HepG2 (cell line): ENCODE data around the gene POU2F2. TPM values are rescaled to one million over a fixed set of nuclear protein-coding genes. Genes with fewer than 3 reads are reported as not detected.

Experiments used
- FOXA1 ChIP-seq, 2 experiments: fragments of 450-650 bp in 1 of 2; sonication (generic) in 1 of 2; formaldehyde crosslinking in 1 of 2; IDR thresholded peaks; 2 replicates each; pipeline versions ENCODE4 v1.4.0 to v1.6.1; 2016 to 2020; ENCODE audit warnings: missing genetic modification reagents in 1 of 2
- GZF1 ChIP-seq: sonication (generic); formaldehyde crosslinking; IDR thresholded peaks from 2 replicates; pipeline ENCODE4 v1.5.1; 2020; ENCODE audit warnings: mild to moderate bottlenecking, missing genetic modification reagents
- KAT7 ChIP-seq: IDR thresholded peaks from 2 replicates; pipeline ENCODE4 v1.6.1; 2018; ENCODE audit warnings: borderline replicate concordance, missing compliant biosample characterization
- MTA3 ChIP-seq: sonication (generic); formaldehyde crosslinking; IDR thresholded peaks from 2 replicates; pipeline ENCODE4 v1.4.0; 2020; ENCODE audit warnings: missing genetic modification reagents
- NBN ChIP-seq: fragments of 450-650 bp; conservative IDR thresholded peaks from 2 replicates; pipeline ENCODE4 v1.6.1; 2017
- NFKBIZ ChIP-seq: IDR thresholded peaks from 2 replicates; pipeline ENCODE4 v1.6.1; 2018; ENCODE audit warnings: missing genetic modification reagents, missing compliant biosample characterization
- PRDM4 ChIP-seq: sonication (generic); formaldehyde crosslinking; IDR thresholded peaks from 2 replicates; pipeline ENCODE4 v1.9.0; 2021; ENCODE audit warnings: missing genetic modification reagents, borderline replicate concordance
- RFX3 ChIP-seq: IDR thresholded peaks from 2 replicates; pipeline ENCODE4 v1.6.1; 2016; ENCODE audit warnings: missing biosample characterization, missing genetic modification reagents
- RNF2 ChIP-seq: fragments of 450-650 bp; conservative IDR thresholded peaks from 2 replicates; pipeline ENCODE4 v1.6.1; 2016; ENCODE audit warnings: low read depth
- SKI ChIP-seq: fragments of 450-650 bp; IDR thresholded peaks from one replicate; pipeline ENCODE4 v1.6.1; 2018; ENCODE audit warnings: mild to moderate bottlenecking; ENCODE audit not compliant: partially characterized antibody
- SOX13 ChIP-seq, 3 experiments: fragments of 450-650 bp in 1 of 3; sonication (generic) in 1 of 3; formaldehyde crosslinking in 1 of 3; IDR thresholded peaks in 2 of 3; conservative IDR thresholded peaks in 1 of 3; 2 replicates each; pipeline versions ENCODE4 v1.5.0 to v1.6.1; 2016 to 2020; ENCODE audit warnings: antibody characterized with exemption in 1 of 3, mild to moderate bottlenecking in 1 of 3, missing compliant biosample characterization in 1 of 3, missing genetic modification reagents in 1 of 3, moderate library complexity in 1 of 3
- TFE3 ChIP-seq: IDR thresholded peaks from 2 replicates; pipeline ENCODE4 v1.6.1; 2016
- ZFP41 ChIP-seq: sonication (generic); formaldehyde crosslinking; IDR thresholded peaks from 2 replicates; pipeline ENCODE4 v1.4.0; 2020; ENCODE audit warnings: mild to moderate bottlenecking, missing genetic modification reagents, borderline replicate concordance
- ZFY ChIP-seq: sonication (generic); formaldehyde crosslinking; IDR thresholded peaks from 2 replicates; pipeline ENCODE4 v1.4.0; 2020; ENCODE audit warnings: missing genetic modification reagents
- ZNF556 ChIP-seq: sonication (generic); formaldehyde crosslinking; IDR thresholded peaks from 2 replicates; pipeline ENCODE4 v1.4.0; 2020; ENCODE audit warnings: mild to moderate bottlenecking, missing genetic modification reagents, borderline replicate concordance
- ZNF652 ChIP-seq: IDR thresholded peaks from 2 replicates; pipeline ENCODE4 v1.6.1; 2016; ENCODE audit warnings: low read depth, borderline replicate concordance
- ZNF878 ChIP-seq: sonication (generic); formaldehyde crosslinking; IDR thresholded peaks from 2 replicates; pipeline ENCODE4 v1.8.1; 2023; ENCODE audit warnings: mild to moderate bottlenecking, missing genetic modification reagents, moderate library complexity
- polyA plus RNA-seq, 8 experiments: library from polyadenylated mRNA; depleted of rRNA in 3 of 8; stranded (reverse) in 7 of 8; unstranded in 1 of 8; fragments of >200 nt; fragmentation: Illumina TruSeq in 4 of 8; extraction: Trizol in 4 of 8; gene quantifications; 2 replicates each; pipeline versions ENCODE4 v1.2.1 to v1.2.3, GENCODE V29; 2011 to 2016; ENCODE audit warnings: low read depth in 4 of 8, missing spikeins in 1 of 8, mixed read lengths in 1 of 8; ENCODE audit not compliant: insufficient read depth in 1 of 8
- total RNA-seq, 5 experiments: library from RNA; depleted of rRNA; stranded (reverse); fragments of >200 nt; fragmentation: Illumina TruSeq; extraction: Trizol; gene quantifications; 2 replicates each; pipeline ENCODE4 v1.2.3, GENCODE V29; 2016; ENCODE audit warnings: low read depth in 1 of 5
- TF ChIP-seq, protein P1 (sequence below): sonication (generic); formaldehyde crosslinking; IDR thresholded peaks from 2 replicates; pipeline ENCODE4 v1.8.0; 2022; ENCODE audit warnings: missing genetic modification reagents, mild to moderate bottlenecking, moderate library complexity, borderline replicate concordance
- TF ChIP-seq, protein P2 (sequence below): sonication (generic); formaldehyde crosslinking; IDR thresholded peaks from 2 replicates; pipeline ENCODE4 v1.5.1; 2020; ENCODE audit warnings: mild to moderate bottlenecking, missing genetic modification reagents, moderate library complexity

The POU2F2 gene
- total and polyA plus RNA-seq, 2 of the 13 experiments (the other 11 are each of a cell fraction or from before 2014, with no cell fraction given), result 0.09 to 0.17 TPM

GRCh38 chr19:42132851-42133528, 744 bp upstream of the POU2F2 start (continued):
- TF ChIP-seq TFE3 (CRISPR knock-in tag) (no peak), SOX13 (IDR thresholded peaks at IDR 0.05) (no peak), SOX13 (CRISPR knock-in tag; conservative IDR thresholded peaks at IDR 0.05 in 1 of 2, IDR thresholded peaks at IDR 0.05 in 1 of 2) (0 out of 4 replicates have a peak, but pooled peaks of 1 of the 2 experiments have one; percentile 14), FOXA1 (IDR thresholded peaks at IDR 0.05) (no peak), FOXA1 (CRISPR knock-in tag; IDR thresholded peaks at IDR 0.05) (no peak), ZFP41 (CRISPR knock-in tag) (0 out of 2 replicates have a peak, but pooled peaks have one; percentile 55), NBN (no peak), GZF1 (CRISPR knock-in tag) (no peak), NFKBIZ (CRISPR knock-in tag) (no peak), ZNF556 (CRISPR knock-in tag) (no peak), MTA3 (CRISPR knock-in tag) (no peak), SKI (no peak), ZFY (CRISPR knock-in tag) (no peak), PRDM4 (CRISPR knock-in tag) (no peak), RFX3 (no peak), ZNF652 (no peak), KAT7 (CRISPR knock-in tag) (no peak), ZNF878 (CRISPR knock-in tag) (no peak), RNF2 (no peak)
- TF ChIP-seq, protein P1, sequence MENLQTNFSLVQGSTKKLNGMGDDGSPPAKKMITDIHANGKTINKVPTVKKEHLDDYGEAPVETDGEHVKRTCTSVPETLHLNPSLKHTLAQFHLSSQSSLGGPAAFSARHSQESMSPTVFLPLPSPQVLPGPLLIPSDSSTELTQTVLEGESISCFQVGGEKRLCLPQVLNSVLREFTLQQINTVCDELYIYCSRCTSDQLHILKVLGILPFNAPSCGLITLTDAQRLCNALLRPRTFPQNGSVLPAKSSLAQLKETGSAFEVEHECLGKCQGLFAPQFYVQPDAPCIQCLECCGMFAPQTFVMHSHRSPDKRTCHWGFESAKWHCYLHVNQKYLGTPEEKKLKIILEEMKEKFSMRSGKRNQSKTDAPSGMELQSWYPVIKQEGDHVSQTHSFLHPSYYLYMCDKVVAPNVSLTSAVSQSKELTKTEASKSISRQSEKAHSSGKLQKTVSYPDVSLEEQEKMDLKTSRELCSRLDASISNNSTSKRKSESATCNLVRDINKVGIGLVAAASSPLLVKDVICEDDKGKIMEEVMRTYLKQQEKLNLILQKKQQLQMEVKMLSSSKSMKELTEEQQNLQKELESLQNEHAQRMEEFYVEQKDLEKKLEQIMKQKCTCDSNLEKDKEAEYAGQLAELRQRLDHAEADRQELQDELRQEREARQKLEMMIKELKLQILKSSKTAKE (CRISPR knock-in tag), result no peak
- TF ChIP-seq, protein P2, sequence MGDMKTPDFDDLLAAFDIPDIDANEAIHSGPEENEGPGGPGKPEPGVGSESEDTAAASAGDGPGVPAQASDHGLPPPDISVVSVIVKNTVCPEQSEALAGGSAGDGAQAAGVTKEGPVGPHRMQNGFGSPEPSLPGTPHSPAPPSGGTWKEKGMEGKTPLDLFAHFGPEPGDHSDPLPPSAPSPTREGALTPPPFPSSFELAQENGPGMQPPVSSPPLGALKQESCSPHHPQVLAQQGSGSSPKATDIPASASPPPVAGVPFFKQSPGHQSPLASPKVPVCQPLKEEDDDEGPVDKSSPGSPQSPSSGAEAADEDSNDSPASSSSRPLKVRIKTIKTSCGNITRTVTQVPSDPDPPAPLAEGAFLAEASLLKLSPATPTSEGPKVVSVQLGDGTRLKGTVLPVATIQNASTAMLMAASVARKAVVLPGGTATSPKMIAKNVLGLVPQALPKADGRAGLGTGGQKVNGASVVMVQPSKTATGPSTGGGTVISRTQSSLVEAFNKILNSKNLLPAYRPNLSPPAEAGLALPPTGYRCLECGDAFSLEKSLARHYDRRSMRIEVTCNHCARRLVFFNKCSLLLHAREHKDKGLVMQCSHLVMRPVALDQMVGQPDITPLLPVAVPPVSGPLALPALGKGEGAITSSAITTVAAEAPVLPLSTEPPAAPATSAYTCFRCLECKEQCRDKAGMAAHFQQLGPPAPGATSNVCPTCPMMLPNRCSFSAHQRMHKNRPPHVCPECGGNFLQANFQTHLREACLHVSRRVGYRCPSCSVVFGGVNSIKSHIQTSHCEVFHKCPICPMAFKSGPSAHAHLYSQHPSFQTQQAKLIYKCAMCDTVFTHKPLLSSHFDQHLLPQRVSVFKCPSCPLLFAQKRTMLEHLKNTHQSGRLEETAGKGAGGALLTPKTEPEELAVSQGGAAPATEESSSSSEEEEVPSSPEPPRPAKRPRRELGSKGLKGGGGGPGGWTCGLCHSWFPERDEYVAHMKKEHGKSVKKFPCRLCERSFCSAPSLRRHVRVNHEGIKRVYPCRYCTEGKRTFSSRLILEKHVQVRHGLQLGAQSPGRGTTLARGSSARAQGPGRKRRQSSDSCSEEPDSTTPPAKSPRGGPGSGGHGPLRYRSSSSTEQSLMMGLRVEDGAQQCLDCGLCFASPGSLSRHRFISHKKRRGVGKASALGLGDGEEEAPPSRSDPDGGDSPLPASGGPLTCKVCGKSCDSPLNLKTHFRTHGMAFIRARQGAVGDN, result peak; percentile 40; the same call in 1 of the 2 replicates
